Neural progenitor cell (in vitro differentiated cells): ENCODE data around the gene ADGRA1. TPM values are rescaled to one million over a fixed set of nuclear protein-coding genes. Genes with fewer than 3 reads are reported as not detected.

Experiments
- DNase-seq: peaks from one replicate; pipeline ENCODE4 v3.0.0-alpha.2; 2016; ENCODE audit warnings: low spot score
- H2AFZ ChIP-seq: fragments of 200-600 bp; sonication (generic); replicated peaks from 2 replicates; pipeline ENCODE4 v1.6.1; 2016; ENCODE audit warnings: antibody characterized with exemption
- H3F3A ChIP-seq: fragments of 200-600 bp; sonication (generic); 2 replicates; pipeline ENCODE4 v1.6.1; 2016; ENCODE audit warnings: antibody characterized with exemption, low read depth
- H3K27ac ChIP-seq: fragments of 200-600 bp; sonication (generic); 2 replicates; pipeline ENCODE4 v1.5.1; 2016; ENCODE audit warnings: mild to moderate bottlenecking
- H3K27me3 ChIP-seq: fragments of 200-600 bp; sonication (generic); 2 replicates; pipeline ENCODE4 v1.6.1; 2016; ENCODE audit warnings: mild to moderate bottlenecking, moderate library complexity
- H3K36me3 ChIP-seq: fragments of 200-600 bp; sonication (generic); 2 replicates; pipeline ENCODE4 v1.5.1; 2016
- H3K4me1 ChIP-seq: fragments of 200-600 bp; sonication (generic); 2 replicates; pipeline ENCODE4 v1.6.1; 2016; ENCODE audit warnings: mixed run types
- H3K4me2 ChIP-seq: fragments of 200-600 bp; sonication (generic); 2 replicates; pipeline ENCODE4 v1.6.1; 2016
- H3K4me3 ChIP-seq: fragments of 200-600 bp; sonication (generic); 2 replicates; pipeline ENCODE4 v1.5.1; 2016
- H3K79me2 ChIP-seq: fragments of 200-600 bp; sonication (generic); 2 replicates; pipeline ENCODE4 v1.6.1; 2016; ENCODE audit warnings: low read depth
- H3K9ac ChIP-seq: fragments of 200-600 bp; sonication (generic); 2 replicates; pipeline ENCODE4 v1.6.1; 2016
- H3K9me3 ChIP-seq: fragments of 200-600 bp; sonication (generic); 2 replicates; pipeline ENCODE4 v1.5.1; 2016; ENCODE audit warnings: low read depth
- H4K20me1 ChIP-seq: fragments of 200-600 bp; sonication (generic); 2 replicates; pipeline ENCODE4 v1.6.1; 2016; ENCODE audit warnings: low read depth
- H3K27ac Mint-ChIP-seq: 3 replicates; pipeline ENCODE4 v1.8.0; 2021; ENCODE audit warnings: mixed read lengths
- H3K27me3 Mint-ChIP-seq: 2 replicates; pipeline ENCODE4 v1.8.0; 2022; ENCODE audit warnings: low read depth, mild to moderate bottlenecking, inconsistent platforms, moderate library complexity, mixed read lengths; ENCODE audit not compliant: insufficient read depth
- H3K36me3 Mint-ChIP-seq: 3 replicates; pipeline ENCODE4 v1.8.0; 2021; ENCODE audit warnings: mixed read lengths
- H3K4me1 Mint-ChIP-seq: 3 replicates; pipeline ENCODE4 v1.8.0; 2021; ENCODE audit warnings: mixed read lengths
- H3K4me3 Mint-ChIP-seq: 3 replicates; pipeline ENCODE4 v1.8.0; 2021; ENCODE audit warnings: mild to moderate bottlenecking, moderate library complexity, mixed read lengths
- H3K9me3 Mint-ChIP-seq: 3 replicates; pipeline ENCODE4 v1.8.0; 2020; ENCODE audit warnings: mixed read lengths
- CTCF ChIP-seq: fragments of 200-600 bp; sonication (generic); IDR thresholded peaks from 2 replicates; pipeline ENCODE4 v1.5.1; 2017; ENCODE audit warnings: antibody characterized with exemption, mild to moderate bottlenecking
- EZH2 ChIP-seq: fragments of 200-600 bp; sonication (generic); IDR thresholded peaks from 2 replicates; pipeline ENCODE4 v1.6.1; 2017; ENCODE audit warnings: antibody characterized with exemption, mild to moderate bottlenecking, moderate library complexity
- EZH2phosphoT487 ChIP-seq: fragments of 200-600 bp; sonication (generic); IDR thresholded peaks from 2 replicates; pipeline ENCODE4 v1.6.1; 2017; ENCODE audit warnings: antibody characterized with exemption
- total RNA-seq: library from RNA; depleted of rRNA; stranded (reverse); fragments of >200 nt; gene quantifications from 2 replicates; pipeline ENCODE4 v1.2.3, GENCODE V29; 2015; ENCODE audit warnings: low replicate concordance

Gene ADGRA1
- total RNA-seq, 1 donor from 2014 or later, result not detected

GRCh38 chr10:133090101-133090500 is 2.4 kb downstream of the ADGRA1 start:
- no peaks in the 10 kb centered on the region for H3K9me3 ChIP-seq
- no peak overlapping the region for H3K4me3 ChIP-seq
- H2AFZ ChIP-seq, result no peak overlapping the region
- H3K79me2 ChIP-seq, result no peaks in the 10 kb centered on the region
- no peak for DNase-seq
- H3K27me3 Mint-ChIP-seq, result peaks cover 43% of the 10 kb centered on the region
- peaks cover 12% of the 10 kb centered on the region for H3K4me1 Mint-ChIP-seq
- no peak overlapping the region for H3K4me2 ChIP-seq
- H3F3A ChIP-seq, result no peaks in the 10 kb centered on the region
- peaks cover 3% of the 10 kb centered on the region for H3K9me3 Mint-ChIP-seq
- TF ChIP-seq EZH2phosphoT487, result no peak
- TF ChIP-seq EZH2, result no peak
- no peak for TF ChIP-seq CTCF
- no peak overlapping the region for H3K27ac ChIP-seq
- H3K27me3 ChIP-seq, result peaks cover 98% of the 10 kb centered on the region
- H3K27ac Mint-ChIP-seq, result no peak overlapping the region
- peaks cover 7% of the 10 kb centered on the region for H3K4me1 ChIP-seq
- H3K36me3 Mint-ChIP-seq, result no peaks in the 10 kb centered on the region
- no peaks in the 10 kb centered on the region for H3K36me3 ChIP-seq
- peaks cover 20% of the 10 kb centered on the region for H4K20me1 ChIP-seq
- no peak overlapping the region for H3K4me3 Mint-ChIP-seq
- H3K9ac ChIP-seq, result no peak overlapping the region

GRCh38 chr10:133090654-133091053 is 2.9 kb downstream of the ADGRA1 start:
- Histone ChIP-seq H3K79me2 (no peaks in the 10 kb centered on the region), H3K27ac (no peak overlapping the region), H3K9ac (no peak overlapping the region), H3K36me3 (no peaks in the 10 kb centered on the region), H3K9me3 (no peaks in the 10 kb centered on the region), H3K27me3 (peaks cover 92% of the 10 kb centered on the region), H3F3A (no peaks in the 10 kb centered on the region), H2AFZ (no peak overlapping the region), H3K4me1 (peaks cover 7% of the 10 kb centered on the region), H3K4me2 (no peak overlapping the region), H3K4me3 (no peak overlapping the region), H4K20me1 (peaks cover 20% of the 10 kb centered on the region)
- peaks cover 3% of the 10 kb centered on the region for H3K9me3 Mint-ChIP-seq
- H3K4me1 Mint-ChIP-seq, result peaks cover 12% of the 10 kb centered on the region
- no peak for DNase-seq
- no peaks in the 10 kb centered on the region for H3K36me3 Mint-ChIP-seq
- peaks cover 42% of the 10 kb centered on the region for H3K27me3 Mint-ChIP-seq
- H3K27ac Mint-ChIP-seq, result no peak overlapping the region
- TF ChIP-seq EZH2phosphoT487, result no peak
- TF ChIP-seq EZH2, result no peak
- TF ChIP-seq CTCF, result no peak
- no peak overlapping the region for H3K4me3 Mint-ChIP-seq

- Mint-ChIP-seq H3K27ac (no peak overlapping the region), H3K36me3 (no peaks in the 10 kb centered on the region), H3K4me3 (peak overlapping the region; percentile 16)
These were observed 3.6 kb downstream of the ADGRA1 start for GRCh38 chr10:133091316-133091715.

More at GRCh38 chr10:133091316-133091715, 3.6 kb downstream of the ADGRA1 start:
- Histone ChIP-seq H3K27ac (no peak overlapping the region), H3K4me1 (peaks cover 7% of the 10 kb centered on the region), H4K20me1 (peaks cover 20% of the 10 kb centered on the region), H3K79me2 (no peaks in the 10 kb centered on the region), H3F3A (no peaks in the 10 kb centered on the region), H3K27me3 (peaks cover 86% of the 10 kb centered on the region), H2AFZ (no peak overlapping the region), H3K9me3 (no peaks in the 10 kb centered on the region), H3K4me2 (no peak overlapping the region), H3K36me3 (no peaks in the 10 kb centered on the region), H3K9ac (no peak overlapping the region), H3K4me3 (no peak overlapping the region)
- Mint-ChIP-seq H3K27me3 (peaks cover 40% of the 10 kb centered on the region), H3K4me1 (peaks cover 12% of the 10 kb centered on the region), H3K9me3 (peaks cover 3% of the 10 kb centered on the region)
- TF ChIP-seq CTCF (no peak), EZH2 (no peak), EZH2phosphoT487 (no peak)
- DNase-seq, result no peak
